Measurements from ENCODE around the gene IGSF11. TPM values are rescaled to one million over a fixed set of nuclear protein-coding genes. Genes with fewer than 3 reads are reported as not detected.
A peak's percentile ranks its signal among the peaks of the same experiment; 100 is the strongest.

The IGSF11 gene
- total RNA-seq, 2 experiments from 2014 or later = 0.10 TPM; not detected in 1

GRCh38 chr3:119018690-119019463, 15.8 kb downstream of the IGSF11 start:
- Mint-ChIP-seq H3K4me3 (no peak overlapping the region), H3K4me1 (peaks cover 12% of the 10 kb centered on the region), H3K9me3 (no peaks in the 10 kb centered on the region), H3K27me3 (no peaks in the 10 kb centered on the region), H3K27ac (no peak overlapping the region), H3K36me3 (no peaks in the 10 kb centered on the region)
- DNase-seq = no peak

GRCh38 chr3:119015942-119016341, 18.7 kb downstream of the IGSF11 start:
- Mint-ChIP-seq H3K9me3 (no peaks in the 10 kb centered on the region), H3K27me3 (no peaks in the 10 kb centered on the region), H3K27ac (no peak overlapping the region), H3K36me3 (no peaks in the 10 kb centered on the region), H3K4me3 (no peak overlapping the region), H3K4me1 (peaks cover 13% of the 10 kb centered on the region)
- no peak for DNase-seq

DNA sequence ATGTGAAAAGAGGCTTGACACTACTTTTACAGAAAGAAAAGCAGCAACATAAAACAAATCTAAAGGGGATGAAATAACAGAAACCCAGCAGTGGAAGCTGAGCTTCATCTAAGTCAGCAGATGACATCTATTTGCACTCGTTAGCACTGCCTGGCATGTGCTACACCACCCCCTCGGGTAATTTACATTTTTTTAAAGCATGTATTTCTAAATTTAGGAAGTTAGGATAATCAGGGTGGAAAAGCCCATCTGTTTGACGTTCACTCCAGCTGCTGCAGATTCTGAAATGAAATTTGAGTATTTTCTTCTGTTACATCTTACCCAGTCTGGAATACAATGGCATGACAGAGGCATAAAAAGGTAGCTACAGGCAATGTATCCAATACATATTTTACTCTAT, 20.7 kb downstream of the IGSF11 start:
- no peak for DNase-seq
- no peaks in the 10 kb centered on the region for H3K36me3 Mint-ChIP-seq
- no peaks in the 10 kb centered on the region for H3K27me3 Mint-ChIP-seq
- no peaks in the 10 kb centered on the region for H3K9me3 Mint-ChIP-seq
- H3K27ac Mint-ChIP-seq = no peak overlapping the region
- peaks cover 2% of the 10 kb centered on the region for H3K4me1 Mint-ChIP-seq
- H3K4me3 Mint-ChIP-seq = no peak overlapping the region

GRCh38 chr3:119011528-119011927, 23.1 kb downstream of the IGSF11 start:
- no peak for DNase-seq
- no peaks in the 10 kb centered on the region for H3K36me3 Mint-ChIP-seq
- H3K27me3 Mint-ChIP-seq = no peaks in the 10 kb centered on the region
- H3K27ac Mint-ChIP-seq = no peak overlapping the region
- H3K4me3 Mint-ChIP-seq = no peak overlapping the region
- peaks cover 3% of the 10 kb centered on the region for H3K9me3 Mint-ChIP-seq
- peaks cover 2% of the 10 kb centered on the region for H3K4me1 Mint-ChIP-seq

DNA sequence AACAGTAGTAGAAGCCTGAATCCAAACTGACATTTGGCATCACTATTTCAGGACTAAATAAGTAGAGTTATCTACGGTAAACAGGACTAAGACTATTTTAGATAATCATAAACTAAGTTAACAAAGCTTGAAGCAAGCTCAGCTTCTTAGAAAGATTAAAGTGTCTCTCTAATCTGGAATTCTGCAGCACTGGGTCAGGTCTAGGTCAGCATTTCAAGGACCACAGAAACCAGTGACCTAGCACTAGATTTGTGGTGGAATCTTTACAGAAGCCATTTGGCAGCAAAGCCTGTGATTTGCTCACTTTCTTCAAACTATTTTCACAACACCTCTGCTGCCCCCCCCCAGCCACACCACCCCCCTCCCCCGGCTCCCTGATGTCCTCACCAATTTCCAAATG, 37.5 kb downstream of the IGSF11 start:
- Mint-ChIP-seq H3K27ac (no peak overlapping the region), H3K36me3 (no peaks in the 10 kb centered on the region), H3K4me1 (no peaks in the 10 kb centered on the region), H3K4me3 (no peak overlapping the region), H3K9me3 (peaks cover 1% of the 10 kb centered on the region), H3K27me3 (no peaks in the 10 kb centered on the region)
- no peak for DNase-seq

GRCh38 chr3:118991775-118992174, 42.9 kb downstream of the IGSF11 start:
- DNase-seq = no peak
- no peak overlapping the region for H3K27ac Mint-ChIP-seq
- H3K27me3 Mint-ChIP-seq = no peaks in the 10 kb centered on the region
- no peaks in the 10 kb centered on the region for H3K36me3 Mint-ChIP-seq
- H3K4me1 Mint-ChIP-seq = peaks cover 9% of the 10 kb centered on the region
- H3K4me3 Mint-ChIP-seq = no peak overlapping the region
- peaks cover 1% of the 10 kb centered on the region for H3K9me3 Mint-ChIP-seq

- Mint-ChIP-seq H3K4me3 (no peak overlapping the region), H3K36me3 (no peaks in the 10 kb centered on the region), H3K9me3 (no peaks in the 10 kb centered on the region), H3K27ac (no peak overlapping the region), H3K4me1 (peaks cover 9% of the 10 kb centered on the region), H3K27me3 (no peaks in the 10 kb centered on the region)
- no peak for DNase-seq
Observed at GRCh38 chr3:118990823-118991560, 43.7 kb downstream of the IGSF11 start.

- no peak for DNase-seq
- Mint-ChIP-seq H3K4me1 (peaks cover 21% of the 10 kb centered on the region), H3K36me3 (no peaks in the 10 kb centered on the region), H3K9me3 (no peaks in the 10 kb centered on the region), H3K4me3 (no peak overlapping the region), H3K27me3 (no peaks in the 10 kb centered on the region), H3K27ac (no peak overlapping the region)
Observed at GRCh38 chr3:118988198-118989130, 46.2 kb downstream of the IGSF11 start.

GRCh38 chr3:118987477-118987876, 47.2 kb downstream of the IGSF11 start:
- no peaks in the 10 kb centered on the region for H3K9me3 Mint-ChIP-seq
- no peaks in the 10 kb centered on the region for H3K36me3 Mint-ChIP-seq
- no peak overlapping the region for H3K4me3 Mint-ChIP-seq
- H3K4me1 Mint-ChIP-seq = peaks cover 21% of the 10 kb centered on the region
- no peak overlapping the region for H3K27ac Mint-ChIP-seq
- no peak for DNase-seq
- H3K27me3 Mint-ChIP-seq = no peaks in the 10 kb centered on the region

DNA sequence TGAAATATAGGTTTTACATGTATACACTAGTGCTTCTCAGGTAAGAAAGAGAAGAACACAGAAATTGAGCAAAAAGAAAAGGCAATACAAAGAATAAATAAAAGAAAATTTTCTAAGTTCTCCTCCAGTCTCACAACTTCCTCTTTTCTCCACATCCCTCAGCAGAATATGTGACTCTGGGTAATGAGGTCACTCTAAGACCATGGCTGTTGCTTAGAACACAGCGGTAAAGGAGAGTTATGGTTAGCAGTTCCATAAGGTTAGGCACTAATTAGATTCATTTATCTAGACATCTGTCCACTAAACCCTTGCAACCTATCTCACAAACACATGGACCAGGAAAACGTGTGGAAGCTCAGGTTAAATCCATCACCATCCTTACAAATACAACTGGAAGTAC, 47.9 kb downstream of the IGSF11 start:
- Mint-ChIP-seq H3K9me3 (no peaks in the 10 kb centered on the region), H3K27ac (no peak overlapping the region), H3K4me1 (peaks cover 21% of the 10 kb centered on the region), H3K36me3 (no peaks in the 10 kb centered on the region), H3K27me3 (no peaks in the 10 kb centered on the region), H3K4me3 (no peak overlapping the region)
- no peak for DNase-seq

DNA sequence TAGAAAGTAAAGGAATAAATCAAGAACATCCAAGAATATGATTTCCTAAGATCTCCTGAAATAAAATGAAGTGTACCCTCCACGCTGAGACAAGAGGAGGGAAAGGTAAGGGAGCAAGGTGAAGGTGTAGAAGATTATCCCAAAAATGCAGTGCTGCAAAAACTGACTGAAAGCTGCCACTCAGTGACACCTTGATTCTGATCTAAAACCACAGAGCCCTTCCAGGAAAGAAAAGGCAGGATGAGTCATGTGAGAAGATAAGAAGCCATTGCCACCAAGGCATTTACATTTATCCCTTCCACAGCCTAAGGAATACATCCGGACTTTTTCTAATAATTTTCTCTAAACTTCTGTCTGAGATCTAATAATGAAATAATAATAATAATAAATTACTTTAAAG, 49.9 kb downstream of the IGSF11 start:
- Mint-ChIP-seq H3K27ac (no peak overlapping the region), H3K27me3 (no peaks in the 10 kb centered on the region), H3K36me3 (no peaks in the 10 kb centered on the region), H3K4me3 (no peak overlapping the region), H3K4me1 (peaks cover 26% of the 10 kb centered on the region), H3K9me3 (no peaks in the 10 kb centered on the region)
- DNase-seq = no peak

DNA sequence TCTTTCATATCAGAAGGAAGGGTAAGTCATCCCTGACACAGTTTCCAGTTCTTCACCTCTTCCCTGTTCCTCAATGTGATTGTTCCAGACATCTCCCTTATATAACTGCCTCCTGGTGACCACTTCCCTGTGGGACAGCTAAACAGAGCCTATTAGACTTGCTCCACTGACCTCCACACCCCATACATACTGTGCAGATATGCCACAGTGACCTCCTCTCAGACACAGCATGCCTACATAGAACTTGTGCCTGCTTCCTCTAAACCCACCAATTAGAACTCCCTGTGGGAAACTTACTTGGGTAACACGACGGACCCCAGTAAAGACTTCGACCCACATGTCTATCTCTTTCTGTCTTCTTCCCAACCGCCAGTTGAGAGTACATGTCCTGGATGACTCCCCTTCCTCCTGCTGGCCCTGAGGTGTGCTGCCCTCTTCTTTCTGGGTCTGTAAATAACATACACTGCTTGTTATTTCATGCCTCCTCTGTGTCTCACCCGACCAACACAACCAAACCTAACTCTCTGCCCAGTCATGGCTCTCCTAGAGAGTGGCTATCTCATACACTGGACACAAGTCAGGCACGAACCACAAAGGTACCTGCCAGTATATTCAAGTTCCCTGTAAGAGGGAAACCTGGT, 53.0 kb downstream of the IGSF11 start:
- Mint-ChIP-seq H3K27me3 (peaks cover 6% of the 10 kb centered on the region), H3K4me1 (peaks cover 20% of the 10 kb centered on the region), H3K36me3 (no peaks in the 10 kb centered on the region), H3K4me3 (no peak overlapping the region), H3K27ac (no peak overlapping the region), H3K9me3 (no peaks in the 10 kb centered on the region)
- DNase-seq = no peak

GRCh38 chr3:118980832-118981231, 53.8 kb downstream of the IGSF11 start:
- H3K4me1 Mint-ChIP-seq = peaks cover 26% of the 10 kb centered on the region
- no peaks in the 10 kb centered on the region for H3K9me3 Mint-ChIP-seq
- no peak overlapping the region for H3K4me3 Mint-ChIP-seq
- peaks cover 6% of the 10 kb centered on the region for H3K27me3 Mint-ChIP-seq
- DNase-seq = no peak
- H3K36me3 Mint-ChIP-seq = no peaks in the 10 kb centered on the region
- H3K27ac Mint-ChIP-seq = no peak overlapping the region

DNA sequence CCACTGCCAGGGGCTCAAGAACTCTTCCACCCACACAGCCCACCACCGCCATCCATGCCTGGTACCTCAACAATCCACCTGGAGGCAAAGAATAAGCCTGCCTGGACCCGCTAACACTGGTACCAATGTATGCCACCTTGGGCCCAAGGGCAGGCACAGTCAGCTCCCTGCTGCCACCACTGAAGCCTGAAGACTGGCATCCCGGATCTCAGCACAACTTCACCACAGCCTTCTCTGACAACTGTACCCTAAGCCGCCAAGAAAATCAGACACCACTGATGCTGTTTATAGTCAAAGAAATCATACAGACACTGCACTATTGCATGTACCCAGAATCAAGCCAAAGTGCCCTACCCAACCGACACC, 56.3 kb downstream of the IGSF11 start:
- Mint-ChIP-seq H3K27me3 (peaks cover 6% of the 10 kb centered on the region), H3K4me3 (no peak overlapping the region), H3K4me1 (peaks cover 13% of the 10 kb centered on the region), H3K36me3 (no peaks in the 10 kb centered on the region), H3K9me3 (no peaks in the 10 kb centered on the region), H3K27ac (peak overlapping the region; percentile 30)
- DNase-seq = no peak

All from activated naive CD8-positive, alpha-beta T cell treated with anti-CD3 and anti-CD28 coated beads for 36 hours (primary cell).